Measurements from ENCODE around the gene ZSWIM2. TPM values are rescaled to one million over a fixed set of nuclear protein-coding genes. Genes with fewer than 3 reads are reported as not detected.
"Not testable (repeated sequence)": the region's sequence is repeated elsewhere in the genome, so short reads cannot be mapped to it uniquely, and the experiment has no call there.

Gene ZSWIM2, protein sequence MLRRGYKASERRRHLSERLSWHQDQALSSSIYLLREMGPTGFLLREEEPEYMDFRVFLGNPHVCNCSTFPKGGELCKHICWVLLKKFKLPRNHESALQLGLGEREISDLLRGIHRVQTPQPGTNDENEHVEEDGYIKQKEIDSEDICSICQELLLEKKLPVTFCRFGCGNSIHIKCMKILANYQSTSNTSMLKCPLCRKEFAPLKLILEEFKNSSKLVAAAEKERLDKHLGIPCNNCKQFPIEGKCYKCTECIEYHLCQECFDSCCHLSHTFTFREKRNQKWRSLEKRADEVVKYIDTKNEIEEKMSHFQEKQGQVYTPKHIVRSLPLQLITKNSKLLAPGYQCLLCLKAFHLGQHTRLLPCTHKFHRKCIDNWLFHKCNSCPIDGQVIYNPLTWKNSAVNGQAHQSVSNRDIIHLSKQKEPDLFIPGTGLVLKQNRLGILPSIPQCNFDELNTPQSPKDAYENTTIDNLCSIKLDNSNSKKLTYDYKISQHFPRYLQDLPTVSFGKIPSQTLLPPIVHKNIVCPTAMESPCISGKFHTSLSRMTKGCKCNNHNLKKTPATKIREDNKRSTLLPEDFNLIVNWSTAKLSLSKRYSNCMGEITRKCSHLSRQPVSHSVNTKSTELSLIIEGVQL
- total RNA-seq = not detected

DNA sequence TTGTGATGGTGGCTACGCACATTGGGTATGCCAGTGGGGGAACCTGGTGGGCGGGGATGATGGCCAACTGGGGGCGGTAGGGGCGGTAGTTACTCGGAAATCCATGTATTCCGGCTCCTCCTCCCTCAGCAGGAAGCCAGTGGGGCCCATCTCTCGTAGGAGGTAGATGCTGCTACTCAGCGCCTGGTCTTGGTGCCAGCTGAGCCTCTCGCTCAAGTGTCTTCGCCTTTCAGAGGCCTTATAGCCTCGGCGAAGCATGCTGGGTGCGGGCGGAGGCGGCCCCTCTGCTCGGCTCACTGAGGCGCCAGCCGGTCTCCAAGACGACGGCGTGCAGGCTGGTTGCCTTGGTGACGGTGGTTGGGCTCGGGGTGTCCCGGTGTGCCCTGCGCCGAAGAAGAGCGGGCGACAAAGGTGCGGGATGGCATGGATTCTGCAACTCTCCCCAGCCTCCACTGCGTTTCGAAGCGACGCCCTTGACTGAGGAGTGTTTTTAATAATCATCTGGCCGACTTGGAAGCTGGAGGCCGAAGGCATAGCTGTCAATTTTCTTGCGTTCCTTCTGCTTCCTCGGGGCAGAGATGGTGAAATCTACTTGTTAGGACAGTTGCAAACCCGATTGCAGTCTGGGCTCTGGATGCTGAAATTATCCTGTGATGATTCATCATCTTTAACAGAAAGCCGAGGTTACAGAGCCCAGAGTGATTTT lies at the start of gene ZSWIM2:
TSS of gene ZSWIM2 (minus strand) at position 298 of the 706 bp plus-strand sequence. CDS start at position 258, 40 bp downstream.
- ChIA-PET POLR2A (no interaction called here), CTCF (no interaction called here)

DNA sequence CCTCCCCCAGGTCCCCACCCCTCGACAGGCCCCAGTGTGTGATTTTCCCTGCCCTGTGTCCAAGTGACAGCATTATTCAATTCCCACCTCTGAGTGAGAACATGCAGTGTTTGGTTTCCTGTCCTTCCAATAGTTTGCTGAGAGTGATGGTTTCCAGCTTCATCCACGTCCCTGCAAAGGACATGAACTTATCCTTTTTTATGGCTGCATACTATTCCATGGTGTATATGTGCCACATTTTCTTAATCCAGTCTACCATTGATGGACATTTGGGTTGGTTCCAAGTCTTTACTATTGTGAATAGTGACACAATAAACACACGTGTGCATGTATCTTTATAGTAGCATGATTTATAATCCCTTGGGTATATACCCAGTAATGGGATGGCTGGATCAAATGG lies 47.2 kb upstream of the ZSWIM2 start:
- POLR2A ChIA-PET, CTCF ChIA-PET: not testable (repeated sequence)

DNA sequence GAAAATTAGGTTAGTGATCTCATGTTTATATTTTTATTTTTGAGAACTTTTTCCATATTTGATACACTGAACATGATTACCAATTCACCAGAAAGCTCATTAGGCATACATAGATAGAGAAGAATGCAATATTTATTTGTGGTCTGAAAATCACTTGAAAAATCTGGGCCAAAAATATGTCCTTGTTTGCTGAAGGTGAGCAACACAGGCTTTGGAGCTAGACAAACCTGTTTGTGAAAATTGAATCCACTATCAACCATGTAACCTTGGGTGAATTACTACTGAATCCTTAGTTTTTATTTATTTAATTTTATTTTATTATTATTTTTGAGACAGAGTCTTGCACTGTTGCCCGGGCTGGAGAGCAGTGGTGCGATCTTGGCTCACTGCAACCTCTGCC lies 46.5 kb upstream of the ZSWIM2 start:
- POLR2A ChIA-PET = no interaction called here
- CTCF ChIA-PET = no interaction called here

DNA sequence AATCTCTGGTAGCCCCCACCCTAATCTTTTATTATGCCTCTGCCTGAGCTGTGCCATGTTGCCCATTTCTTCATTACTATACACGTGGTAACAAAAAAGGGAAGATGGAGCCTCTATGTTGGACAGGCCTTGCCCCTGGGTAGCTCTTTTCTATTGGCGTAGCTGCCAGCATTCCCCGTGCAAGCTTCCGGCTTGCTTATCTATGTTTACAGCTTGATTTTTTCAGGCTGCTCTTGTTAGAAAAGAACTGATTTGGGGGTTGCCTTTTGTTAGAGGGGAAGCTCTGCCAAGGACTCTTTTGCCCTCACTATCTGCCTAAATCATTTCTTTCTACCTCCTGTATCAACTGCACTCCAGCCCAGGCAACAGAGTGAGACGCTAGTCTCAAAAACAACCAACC lies 45.5 kb upstream of the ZSWIM2 start:
- ChIA-PET CTCF (interaction anchor here (0.6 kb wide), 1 partner anchor 21 kb away, joined by 3 read pairs; no protein-coding TSS in a partner anchor), POLR2A (no interaction called here)

DNA sequence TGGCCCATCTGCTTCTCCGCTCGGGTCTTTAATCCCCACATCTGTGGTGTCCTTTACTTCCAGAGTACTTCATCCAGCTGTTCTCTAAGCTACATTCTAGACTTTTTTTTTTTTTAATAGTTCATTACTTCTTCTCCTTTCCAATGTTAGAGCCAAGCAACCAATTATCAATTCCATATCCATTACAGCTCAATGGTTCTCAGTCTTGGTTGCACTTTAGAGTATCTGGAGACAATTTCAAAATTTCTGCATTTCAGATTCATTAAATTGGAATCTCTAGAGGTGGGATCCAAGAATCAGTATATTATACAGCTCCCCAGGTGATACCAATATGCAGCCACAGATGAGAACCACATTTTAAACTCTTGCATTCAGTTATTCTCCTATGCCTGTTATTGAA lies 43.9 kb upstream of the ZSWIM2 start:
- POLR2A ChIA-PET = no interaction called here
- CTCF ChIA-PET = no interaction called here

DNA sequence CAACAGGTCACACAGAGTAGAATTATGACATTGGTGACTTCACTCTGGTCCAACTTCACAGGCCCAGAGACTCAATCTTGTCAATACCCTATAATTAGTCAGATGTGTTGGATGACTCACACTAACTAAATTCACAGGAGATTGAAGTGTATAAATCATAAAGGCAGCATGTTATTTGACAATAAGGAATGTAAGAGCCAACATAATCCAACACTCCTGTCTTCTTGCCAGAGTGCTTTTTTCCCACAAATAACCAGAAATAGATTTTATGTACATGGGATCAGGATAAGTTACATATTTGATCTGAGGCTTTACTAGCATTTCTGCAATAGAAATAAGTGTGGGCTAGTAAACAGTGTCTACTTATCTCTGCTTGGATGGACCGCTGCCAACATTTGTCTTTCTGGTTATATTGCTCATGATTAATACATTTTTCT lies 42.2 kb upstream of the ZSWIM2 start:
- POLR2A ChIA-PET = no interaction called here
- CTCF ChIA-PET = no interaction called here

DNA sequence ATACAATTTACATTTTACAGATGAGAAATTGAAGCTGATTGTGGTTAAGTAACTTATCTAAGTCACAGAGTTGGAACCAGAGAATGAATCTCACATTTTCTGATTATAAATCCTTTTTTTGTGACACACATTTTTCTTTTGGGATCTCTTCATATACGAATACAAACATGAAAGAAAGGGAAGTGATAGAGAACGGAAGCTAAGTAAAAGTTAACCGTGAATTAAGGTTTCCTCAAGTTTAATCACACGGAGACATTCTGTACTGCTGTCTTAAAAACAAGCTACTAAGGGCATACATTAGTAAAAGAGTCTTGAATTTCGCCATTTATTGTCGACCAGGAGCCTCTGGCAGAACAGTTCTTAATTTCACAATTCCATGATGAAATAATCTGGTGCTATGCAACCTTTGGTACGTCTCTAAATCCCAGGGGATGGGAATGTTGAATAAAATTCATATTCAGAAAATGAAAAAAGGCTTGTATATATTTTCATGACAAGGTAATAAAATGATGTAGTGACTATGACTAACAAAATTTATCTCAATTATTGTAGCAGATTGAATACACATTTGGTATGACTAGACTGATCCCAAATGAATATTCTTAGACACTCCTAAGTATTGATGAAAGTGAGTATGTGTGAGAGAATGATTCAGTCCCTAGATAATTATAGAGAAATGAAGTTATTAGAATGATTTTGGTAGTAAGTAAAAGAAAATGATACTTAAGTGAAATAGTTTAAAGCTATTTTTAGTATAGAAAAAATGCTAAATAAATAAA lies 40.3 kb upstream of the ZSWIM2 start:
- POLR2A ChIA-PET = no interaction called here
- CTCF ChIA-PET = no interaction called here

DNA sequence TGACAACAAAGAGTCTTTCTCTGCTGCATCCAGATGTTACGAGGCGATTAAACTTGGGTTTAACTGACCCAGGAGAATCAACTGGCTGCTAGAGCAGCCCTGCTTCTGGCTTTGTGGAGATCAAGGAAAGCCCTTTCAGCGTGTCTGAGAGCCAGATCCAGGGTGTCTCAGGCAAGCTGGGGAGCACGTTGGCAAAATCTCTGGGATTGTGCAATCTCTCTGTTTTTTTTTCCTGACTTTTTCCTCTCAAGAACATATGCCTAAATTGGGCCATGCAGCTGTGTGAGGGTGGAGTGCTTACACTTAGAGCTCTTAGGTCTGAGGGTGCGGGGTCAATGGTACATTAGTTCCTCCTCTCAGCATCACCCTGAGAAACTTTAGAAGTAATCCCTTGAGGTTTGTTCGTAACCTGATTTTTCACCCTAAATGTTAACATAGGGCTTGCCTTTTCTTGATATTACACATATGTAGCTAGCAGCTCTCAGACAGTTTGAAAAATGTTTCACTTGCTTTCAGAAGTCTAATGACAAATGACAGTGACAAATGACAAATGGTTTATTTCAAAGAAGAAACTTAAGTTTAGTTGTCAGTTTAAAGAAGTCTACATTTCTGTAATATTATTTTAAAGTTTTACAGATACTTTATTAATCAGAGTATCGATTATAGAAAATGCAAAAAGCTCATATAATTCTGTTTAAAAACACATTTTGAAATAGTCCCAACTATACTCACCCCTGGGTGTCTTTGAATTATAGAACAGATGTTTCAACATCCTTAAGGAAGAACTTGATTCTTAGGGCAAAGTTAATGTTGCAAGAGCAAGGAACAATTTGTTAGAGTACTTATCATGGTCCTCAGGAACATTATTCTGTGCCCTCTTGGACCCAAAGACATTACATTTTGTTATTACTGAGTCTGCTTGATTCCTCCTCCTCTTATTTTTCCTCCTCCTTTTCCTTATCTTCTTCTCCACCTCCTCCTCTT lies 38.4 kb upstream of the ZSWIM2 start:
- ChIA-PET POLR2A (no interaction called here), CTCF (no interaction called here)

DNA sequence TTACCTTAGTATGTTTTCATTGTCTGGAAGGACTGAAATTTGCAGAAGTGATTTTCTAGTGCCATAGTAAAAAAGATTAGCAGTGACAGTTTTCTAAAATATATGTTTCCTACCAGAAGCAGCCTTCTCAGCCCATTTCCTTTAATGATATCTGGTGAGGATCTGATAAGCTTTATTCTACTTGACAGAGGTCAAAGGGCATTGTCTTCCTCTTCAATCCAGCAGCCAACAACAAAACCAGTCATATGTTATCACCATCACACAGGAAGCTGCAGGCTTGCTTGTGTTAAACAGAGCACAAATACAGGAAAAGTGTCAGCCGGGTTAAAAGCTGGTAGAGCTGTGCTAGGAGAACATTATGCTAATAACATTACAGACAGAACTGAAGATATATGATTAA lies 35.6 kb upstream of the ZSWIM2 start:
- ChIA-PET POLR2A (no interaction called here), CTCF (no interaction called here)

DNA sequence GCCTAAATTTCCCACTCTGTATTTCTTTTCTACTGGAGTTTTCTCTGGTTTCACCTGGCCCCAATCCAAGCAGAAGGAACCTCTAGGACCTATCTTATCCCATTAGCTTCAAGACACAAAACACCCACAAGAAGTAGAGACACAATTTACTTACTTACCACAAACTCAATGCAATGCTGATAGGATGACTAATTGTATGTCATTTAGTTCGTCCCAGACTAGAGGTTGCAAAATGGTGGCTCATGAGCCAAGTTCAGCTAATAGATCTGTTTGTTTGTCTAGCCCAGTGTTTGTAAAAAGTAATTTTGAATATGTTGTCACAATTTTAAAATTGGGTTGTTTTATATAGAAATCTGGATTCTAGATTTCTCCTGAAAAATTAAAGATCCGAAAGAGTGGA lies 34.7 kb upstream of the ZSWIM2 start:
- ChIA-PET CTCF (no interaction called here), POLR2A (no interaction called here)

DNA sequence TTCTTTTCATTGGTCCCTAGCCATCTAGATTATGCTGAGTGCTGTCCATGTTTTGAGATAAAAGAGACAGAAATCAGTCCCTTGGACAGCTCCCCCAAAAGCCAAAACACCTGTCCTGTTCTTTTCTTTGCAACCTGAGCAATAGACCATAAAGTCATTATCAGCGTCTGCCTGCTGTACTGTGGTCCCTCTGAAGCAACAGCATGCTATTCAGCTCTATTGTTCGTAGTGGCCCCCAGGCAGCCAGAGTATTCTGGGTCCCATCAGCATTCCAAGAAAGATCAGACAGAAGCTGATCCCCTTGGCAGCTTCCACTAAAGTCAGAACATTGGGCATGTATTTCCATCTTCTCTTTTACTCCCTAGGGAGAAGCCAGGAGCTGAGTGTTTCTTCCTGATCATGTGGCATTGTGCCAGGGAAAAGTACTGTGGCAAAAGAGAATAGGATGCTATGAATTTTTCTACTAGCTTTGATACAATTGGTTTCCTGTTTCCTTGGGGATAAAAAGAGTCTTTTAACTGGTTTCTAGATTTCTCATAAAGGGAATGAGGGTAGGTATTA lies 33.6 kb upstream of the ZSWIM2 start:
- POLR2A ChIA-PET = no interaction called here
- CTCF ChIA-PET = no interaction called here

DNA sequence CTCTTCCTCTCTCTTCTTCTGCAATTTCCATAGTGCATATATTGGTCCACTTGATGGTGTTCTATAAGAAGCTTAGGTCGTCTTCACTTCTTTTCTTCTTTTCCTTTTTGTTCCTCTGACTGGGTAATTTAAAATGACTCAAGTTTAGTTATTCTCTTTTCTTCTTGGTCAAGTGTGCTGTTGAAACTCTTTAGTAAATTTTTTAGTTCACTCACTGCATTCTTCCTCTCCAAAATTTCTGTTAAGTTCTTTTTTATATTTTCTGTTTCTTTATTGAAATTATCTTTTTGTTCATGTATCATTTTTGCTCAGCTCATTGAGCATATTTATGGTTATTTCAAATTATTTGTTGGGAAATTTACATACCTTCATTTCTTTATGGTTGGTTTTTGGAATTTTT lies 32.7 kb upstream of the ZSWIM2 start:
- ChIA-PET POLR2A (no interaction called here), CTCF (no interaction called here)

DNA sequence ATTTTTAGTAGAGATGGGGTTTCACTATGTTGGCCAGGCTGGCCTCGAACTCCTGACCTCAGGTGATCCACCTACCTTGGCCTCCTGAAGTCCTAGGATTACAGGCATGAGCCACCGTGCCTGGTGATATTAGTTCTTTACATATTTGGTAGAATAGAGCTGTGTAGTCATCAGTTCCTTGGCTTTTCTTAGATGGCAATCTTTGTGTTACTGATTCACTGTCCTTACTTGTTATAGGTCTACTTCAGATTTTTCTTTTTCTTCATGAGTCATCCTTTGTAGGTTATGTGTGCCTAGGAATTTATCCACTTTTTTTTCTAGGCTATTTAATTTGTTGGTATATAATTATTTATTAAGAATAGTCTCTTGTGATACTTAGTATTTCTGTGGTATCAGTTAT lies 30.3 kb upstream of the ZSWIM2 start:
- CTCF ChIA-PET = no interaction called here

DNA sequence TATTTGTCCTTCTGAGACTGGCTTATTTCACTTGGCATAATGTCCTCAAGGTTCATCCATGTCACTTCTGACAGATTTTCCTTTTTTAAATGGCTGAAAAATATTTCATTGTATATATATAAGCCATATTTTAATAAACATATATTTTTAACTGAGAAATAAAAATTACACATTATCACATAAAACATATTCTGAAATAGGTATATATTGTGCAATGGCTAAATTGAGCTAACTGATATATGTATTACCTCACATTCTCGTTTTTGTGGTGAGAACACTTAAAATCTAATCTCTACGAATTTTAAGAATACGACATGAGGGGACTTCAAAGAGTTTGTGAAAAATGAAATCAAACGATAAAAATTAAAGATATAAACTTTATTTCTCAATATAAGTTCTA lies 25.7 kb upstream of the ZSWIM2 start:
- POLR2A ChIA-PET = no interaction called here
- CTCF ChIA-PET = no interaction called here

More for the DNA sequence above, 30.3 kb upstream of the ZSWIM2 start:
- POLR2A ChIA-PET = no interaction called here

DNA sequence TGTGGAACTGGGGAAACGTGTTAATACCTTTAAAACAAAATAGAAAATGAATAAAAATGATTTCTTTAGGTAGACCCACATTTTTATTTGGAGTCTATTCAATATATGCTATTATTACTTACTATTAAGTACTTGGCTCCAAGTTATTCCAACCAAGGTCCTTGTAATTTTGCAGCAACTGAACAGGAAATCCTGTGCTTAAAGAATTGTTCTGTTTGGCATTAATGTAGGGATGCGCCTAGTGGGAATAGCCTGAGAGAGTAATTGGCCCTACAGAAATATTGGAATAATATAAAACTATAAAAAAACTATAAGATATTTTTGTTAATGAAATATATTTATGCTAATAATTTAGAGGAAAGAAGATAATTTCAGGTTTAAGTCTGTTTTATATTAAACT lies 22.9 kb upstream of the ZSWIM2 start:
- ChIA-PET POLR2A (no interaction called here), CTCF (interaction anchor here (1.0 kb wide), 1 partner anchor 15 kb away, joined by 3 read pairs; no protein-coding TSS in a partner anchor)

DNA sequence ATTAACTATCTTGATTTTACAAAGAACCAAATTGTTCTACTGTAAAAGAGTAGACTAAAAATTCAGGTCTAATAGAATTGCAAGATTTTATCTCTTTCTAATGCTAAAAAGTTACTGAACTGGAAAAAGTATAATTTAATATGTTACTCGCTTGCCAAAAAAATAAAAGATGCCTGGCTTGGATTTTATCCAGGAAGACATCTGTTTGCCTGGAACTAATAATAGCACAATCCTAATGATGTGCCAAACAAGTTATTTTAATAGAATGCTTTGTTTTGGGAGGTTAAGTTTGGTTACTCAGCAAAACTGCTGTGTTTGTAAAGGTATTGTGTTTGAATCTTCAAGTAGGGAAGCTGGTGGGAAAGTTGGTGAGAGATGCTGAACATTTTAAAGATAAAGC lies 19.4 kb upstream of the ZSWIM2 start:
- CTCF ChIA-PET = no interaction called here
- POLR2A ChIA-PET = no interaction called here

DNA sequence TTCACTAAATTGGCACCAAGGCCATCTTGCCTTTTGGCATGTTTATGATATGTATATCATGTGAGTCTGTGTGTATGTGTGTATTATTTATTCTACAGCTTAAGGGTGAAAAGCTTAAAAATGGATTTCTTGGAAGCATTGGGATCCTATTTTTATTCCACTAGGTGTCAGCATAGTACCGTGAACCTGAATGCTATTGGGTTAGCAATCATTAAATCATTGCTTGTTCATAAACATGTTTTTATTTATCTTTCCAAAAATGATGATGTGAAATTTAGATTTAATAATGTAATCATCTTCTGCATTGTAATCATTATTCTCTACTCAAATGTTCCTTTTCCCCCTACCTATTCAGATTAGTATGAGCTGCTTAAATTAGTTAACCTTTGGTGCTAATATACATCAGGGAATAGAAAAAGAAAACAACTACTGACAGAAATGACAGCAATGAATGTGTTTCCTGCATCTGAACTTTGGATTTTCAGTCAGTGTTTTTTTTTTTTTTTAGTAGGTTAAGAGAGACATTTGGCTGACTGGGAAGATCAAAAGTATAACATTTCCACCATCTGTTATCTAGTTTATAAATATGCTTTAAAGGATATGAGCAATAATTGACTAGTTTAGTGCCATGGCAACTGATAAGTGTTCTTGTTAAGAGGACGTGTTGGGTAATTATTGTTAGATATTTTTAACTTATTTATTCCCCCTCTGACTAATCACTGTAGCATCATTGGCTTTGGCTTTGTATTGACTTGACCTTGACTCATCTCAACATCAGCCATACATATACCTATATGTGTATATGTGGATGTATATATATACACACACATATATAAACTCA lies 14.1 kb upstream of the ZSWIM2 start:
- CTCF ChIA-PET = interaction anchor here (0.7 kb wide), 1 partner anchor 311 kb away, joined by 4 read pairs; no protein-coding TSS in a partner anchor
- POLR2A ChIA-PET = no interaction called here

DNA sequence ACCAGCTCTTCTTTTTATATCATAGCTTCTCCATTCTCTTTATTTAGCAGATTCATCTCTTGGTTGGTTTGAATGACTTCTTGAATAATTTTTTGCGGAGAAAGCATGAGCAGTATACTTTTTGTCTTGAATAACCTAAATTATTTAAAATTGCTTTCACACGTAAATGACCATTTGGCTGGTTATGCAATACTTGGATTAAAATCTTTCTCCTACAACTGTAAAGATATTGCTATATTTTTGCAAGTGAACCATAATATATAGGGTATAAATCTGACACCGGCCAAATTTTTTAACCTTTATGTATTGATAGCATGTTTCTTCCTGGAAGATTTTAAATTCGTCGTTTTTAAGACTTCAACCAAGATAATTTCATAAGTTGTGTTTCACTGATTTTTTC lies 6.2 kb upstream of the ZSWIM2 start:
- ChIA-PET POLR2A (no interaction called here), CTCF (no interaction called here)
